A673 (cell line): ENCODE data around the gene BNIP1. TPM values are rescaled to one million over a fixed set of nuclear protein-coding genes. Genes with fewer than 3 reads are reported as not detected.

Source experiments
- BruUV-seq: library from RNA; stranded (reverse); fragments of 400-500 nt; replicated peaks from 2 replicates; lab custom pipeline; 2021; lab: Mats Ljungman, UMichigan
- CTCF ChIA-PET: fragments of 300-600 bp; sonication (Branson Sonifier 250); formaldehyde crosslinking; loops from one replicate; lab custom pipeline; 2022; ENCODE audit warnings: antibody characterized with exemption; lab: Charles Lee
- POLR2A ChIA-PET: fragments of 300-600 bp; sonication (Branson Sonifier 250); formaldehyde crosslinking; loops from one replicate; lab custom pipeline; 2022; ENCODE audit warnings: antibody characterized with exemption; ENCODE audit not compliant: low non-redundant PET; lab: Charles Lee
- DNase-seq: peaks from one replicate; pipeline ENCODE4 v3.0.0-alpha.2; 2015; ENCODE audit warnings: low spot score
- H3K27ac ChIP-seq: fragments of 200-600 bp; sonication (generic); 2 replicates; pipeline ENCODE4 v1.5.1; 2016; ENCODE audit warnings: mixed run types, low read depth, mild to moderate bottlenecking, mixed read lengths, antibody characterized with exemption, low read length; ENCODE audit not compliant: poor library complexity, severe bottlenecking
- H3K27me3 ChIP-seq: fragments of 200-600 bp; sonication (generic); replicated peaks from 2 replicates; pipeline ENCODE4 v1.6.1; 2017; ENCODE audit warnings: mixed run types, low read depth, mild to moderate bottlenecking, mixed read lengths, antibody characterized with exemption, low read length; ENCODE audit not compliant: insufficient read depth, poor library complexity
- H3K36me3 ChIP-seq: fragments of 200-600 bp; sonication (generic); 2 replicates; pipeline ENCODE4 v1.6.1; 2016; ENCODE audit warnings: mixed run types, mild to moderate bottlenecking, mixed read lengths, antibody characterized with exemption, low read length; ENCODE audit not compliant: insufficient read depth, poor library complexity, severe bottlenecking
- H3K4me1 ChIP-seq: fragments of 200-600 bp; sonication (generic); 2 replicates; pipeline ENCODE4 v1.6.1; 2017; ENCODE audit warnings: mixed run types, mild to moderate bottlenecking, mixed read lengths, antibody characterized with exemption, low read length; ENCODE audit not compliant: insufficient read depth, poor library complexity, severe bottlenecking
- H3K4me3 ChIP-seq: fragments of 200-600 bp; sonication (generic); 2 replicates; pipeline ENCODE4 v1.5.1; 2016; ENCODE audit warnings: low read depth, mixed run types, mild to moderate bottlenecking, mixed read lengths, low read length; ENCODE audit not compliant: poor library complexity, severe bottlenecking
- H3K9me3 ChIP-seq: fragments of 200-600 bp; sonication (generic); 2 replicates; pipeline ENCODE4 v1.6.1; 2016; ENCODE audit warnings: mixed run types, low read depth, mild to moderate bottlenecking, mixed read lengths, antibody characterized with exemption, low read length; ENCODE audit not compliant: poor library complexity, severe bottlenecking
- EZH2 ChIP-seq: fragments of 200-600 bp; sonication (generic); IDR thresholded peaks from 2 replicates; pipeline ENCODE4 v1.6.1; 2017; ENCODE audit warnings: borderline replicate concordance, low read depth, mild to moderate bottlenecking, mixed read lengths, antibody characterized with exemption, low read length; ENCODE audit not compliant: poor library complexity, severe bottlenecking
- intact Hi-C: fragments of 100-400 bp; cut with micrococcal nuclease; formaldehyde crosslinking; loops from one replicate; pipeline ENCODE4 v1.10.0; 2022; ENCODE audit not compliant: unreplicated experiment
- total RNA-seq: library from RNA; stranded (reverse); gene quantifications from 2 replicates; pipeline ENCODE4 v1.2.3, GENCODE V29; 2021
- TF ChIP-seq, protein P1 (sequence below): fragments of 300-800, 200-600 bp; sonication (generic); conservative IDR thresholded peaks from 2 replicates; pipeline ENCODE4 v1.5.1; 2017; ENCODE audit warnings: low read depth, mild to moderate bottlenecking, antibody characterized with exemption, low read length, moderate library complexity, mixed read lengths

BNIP1 gene
- total RNA-seq, 1 experiment from 2014 or later, result 14.7 TPM

GRCh38 chr5:173211284-173211683 lies 67.0 kb downstream of the BNIP1 start:
- no TSS peak for BruUV-seq

GRCh38 chr5:173213236-173213933 lies 69.1 kb downstream of the BNIP1 start:
- no TSS peak for BruUV-seq
- TF ChIP-seq, protein P1, sequence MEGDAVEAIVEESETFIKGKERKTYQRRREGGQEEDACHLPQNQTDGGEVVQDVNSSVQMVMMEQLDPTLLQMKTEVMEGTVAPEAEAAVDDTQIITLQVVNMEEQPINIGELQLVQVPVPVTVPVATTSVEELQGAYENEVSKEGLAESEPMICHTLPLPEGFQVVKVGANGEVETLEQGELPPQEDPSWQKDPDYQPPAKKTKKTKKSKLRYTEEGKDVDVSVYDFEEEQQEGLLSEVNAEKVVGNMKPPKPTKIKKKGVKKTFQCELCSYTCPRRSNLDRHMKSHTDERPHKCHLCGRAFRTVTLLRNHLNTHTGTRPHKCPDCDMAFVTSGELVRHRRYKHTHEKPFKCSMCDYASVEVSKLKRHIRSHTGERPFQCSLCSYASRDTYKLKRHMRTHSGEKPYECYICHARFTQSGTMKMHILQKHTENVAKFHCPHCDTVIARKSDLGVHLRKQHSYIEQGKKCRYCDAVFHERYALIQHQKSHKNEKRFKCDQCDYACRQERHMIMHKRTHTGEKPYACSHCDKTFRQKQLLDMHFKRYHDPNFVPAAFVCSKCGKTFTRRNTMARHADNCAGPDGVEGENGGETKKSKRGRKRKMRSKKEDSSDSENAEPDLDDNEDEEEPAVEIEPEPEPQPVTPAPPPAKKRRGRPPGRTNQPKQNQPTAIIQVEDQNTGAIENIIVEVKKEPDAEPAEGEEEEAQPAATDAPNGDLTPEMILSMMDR, result no peak
- TF ChIP-seq EZH2, result no peak
- no peaks in the 10 kb centered on the region for H3K9me3 ChIP-seq
- DNase-seq, result no peak
- intact Hi-C loops, result no loop called here
- no peak overlapping the region for H3K27ac ChIP-seq
- ChIA-PET CTCF (no interaction called here), POLR2A (no interaction called here)
- H3K27me3 ChIP-seq, result no peaks in the 10 kb centered on the region
- no peak overlapping the region for H3K4me3 ChIP-seq
- H3K36me3 ChIP-seq, result no peaks in the 10 kb centered on the region
- H3K4me1 ChIP-seq, result no peaks in the 10 kb centered on the region

More at GRCh38 chr5:173211284-173211683, 67.0 kb downstream of the BNIP1 start:
- no peak overlapping the region for H3K4me3 ChIP-seq
- no peak overlapping the region for H3K27ac ChIP-seq
- H3K36me3 ChIP-seq, result no peaks in the 10 kb centered on the region
- intact Hi-C loops, result no loop called here
- H3K4me1 ChIP-seq, result no peaks in the 10 kb centered on the region
- no peaks in the 10 kb centered on the region for H3K27me3 ChIP-seq
- no peak for TF ChIP-seq EZH2
- TF ChIP-seq, protein P1, result no peak
- no peaks in the 10 kb centered on the region for H3K9me3 ChIP-seq
- CTCF ChIA-PET, result no interaction called here
- POLR2A ChIA-PET, result no interaction called here
- no peak for DNase-seq

Other genes with a start within 250 kb of the BNIP1 start
- gene RPL26L1, start 185.1 kb upstream of the BNIP1 start, total RNA-seq, result 60.6 and 61.1 TPM in 2 replicates
- 106 and 148 TPM in 2 replicates for gene ATP6V0E1, start 160.8 kb upstream of the BNIP1 start, total RNA-seq
- gene CREBRF, start 88.2 kb upstream of the BNIP1 start, total RNA-seq, result 1.4 and 1.5 TPM in 2 replicates
- 10.6 and 12.5 TPM in 2 replicates for gene NKX2-5, start 90.7 kb downstream of the BNIP1 start, total RNA-seq
- 19.2 and 21.4 TPM in 2 replicates for gene STC2, start 183.9 kb downstream of the BNIP1 start, total RNA-seq